Tibial artery (tissue), 4 donors: ENCODE results near the gene DYRK3.

Experiments used
- DNase-seq, 2 donors: peaks; one replicate each; pipeline ENCODE4 v3.0.0-alpha.2; 2019
- H3K27ac ChIP-seq, 2 donors: fragments of 200-600 bp; sonication (generic) in 1 of 2; 1 replicate in 1 of 2; 2 replicates in 1 of 2; pipeline ENCODE4 v1.5.1; 2018 to 2019; ENCODE audit warnings: mild to moderate bottlenecking in 1 of 2
- H3K27me3 ChIP-seq, 2 donors: fragments of 200-600 bp; sonication (generic) in 1 of 2; one replicate each; pipeline versions ENCODE4 v1.5.1 to v1.6.0; 2016 to 2019
- H3K36me3 ChIP-seq, 3 donors: fragments of 200-600 bp; sonication (generic) in 2 of 3; one replicate each; pipeline ENCODE4 v1.5.1; 2016 to 2019; ENCODE audit warnings: mild to moderate bottlenecking in 2 of 3
- H3K4me1 ChIP-seq, 4 donors: fragments of 200-600 bp; sonication (generic) in 2 of 4; 1 replicate in 3 of 4; 2 replicates in 1 of 4; pipeline ENCODE4 v1.5.1; 2016 to 2019
- H3K4me3 ChIP-seq, 2 donors: fragments of 200-600 bp; sonication (generic) in 1 of 2; 1 replicate in 1 of 2; 2 replicates in 1 of 2; pipeline ENCODE4 v1.5.1; 2018 to 2019; ENCODE audit warnings: mild to moderate bottlenecking in 2 of 2
- H3K9me3 ChIP-seq, 3 donors: fragments of 200-600 bp; sonication (generic) in 1 of 3; one replicate each; pipeline ENCODE4 v1.5.1; 2016 to 2019
- CTCF ChIP-seq, 2 experiments: fragments of 200-600 bp in 1 of 2; fragments of 450-650 bp in 1 of 2; IDR thresholded peaks; one replicate each; pipeline ENCODE4 v1.5.1; 2017 to 2019; ENCODE audit warnings: antibody characterized with exemption in 2 of 2, mild to moderate bottlenecking in 1 of 2, moderate library complexity in 1 of 2
- intact Hi-C: fragments of 100-400 bp; cut with DNase I; formaldehyde crosslinking; loops from one replicate; pipeline ENCODE4 v1.15.0; 2023; ENCODE audit warnings: low total_unique reads

Gene DYRK3

GRCh38 chr1:206635080-206635977, at the start of gene DYRK3:
DYRK3 (plus strand) TSS chr1:206635536; CDS start chr1:206635704, 168 bp downstream.
- DNase-seq = peak; percentile 92 to 96
- H3K27me3 ChIP-seq = no peaks in the 10 kb centered on the region
- peak within 1 kb of the TSS; percentile 87 to 90 for H3K27ac ChIP-seq
- H3K4me1 ChIP-seq = peaks cover 0 to 27% (median 12%) of the 10 kb centered on the region in 4 donors
- H3K9me3 ChIP-seq = no peaks in the 10 kb centered on the region
- TF ChIP-seq CTCF (IDR thresholded peaks at IDR 0.05) = peak in 1 of 2 experiments; percentile 10
- intact Hi-C loops = loop anchor here (2.0 to 10.0 kb wide), 2 partner anchors 29 to 169 kb away; no protein-coding TSS in a partner anchor
- H3K36me3 ChIP-seq = no peaks in the 10 kb centered on the region
- peak within 1 kb of the TSS; percentile 98 to 99 for H3K4me3 ChIP-seq

DNA sequence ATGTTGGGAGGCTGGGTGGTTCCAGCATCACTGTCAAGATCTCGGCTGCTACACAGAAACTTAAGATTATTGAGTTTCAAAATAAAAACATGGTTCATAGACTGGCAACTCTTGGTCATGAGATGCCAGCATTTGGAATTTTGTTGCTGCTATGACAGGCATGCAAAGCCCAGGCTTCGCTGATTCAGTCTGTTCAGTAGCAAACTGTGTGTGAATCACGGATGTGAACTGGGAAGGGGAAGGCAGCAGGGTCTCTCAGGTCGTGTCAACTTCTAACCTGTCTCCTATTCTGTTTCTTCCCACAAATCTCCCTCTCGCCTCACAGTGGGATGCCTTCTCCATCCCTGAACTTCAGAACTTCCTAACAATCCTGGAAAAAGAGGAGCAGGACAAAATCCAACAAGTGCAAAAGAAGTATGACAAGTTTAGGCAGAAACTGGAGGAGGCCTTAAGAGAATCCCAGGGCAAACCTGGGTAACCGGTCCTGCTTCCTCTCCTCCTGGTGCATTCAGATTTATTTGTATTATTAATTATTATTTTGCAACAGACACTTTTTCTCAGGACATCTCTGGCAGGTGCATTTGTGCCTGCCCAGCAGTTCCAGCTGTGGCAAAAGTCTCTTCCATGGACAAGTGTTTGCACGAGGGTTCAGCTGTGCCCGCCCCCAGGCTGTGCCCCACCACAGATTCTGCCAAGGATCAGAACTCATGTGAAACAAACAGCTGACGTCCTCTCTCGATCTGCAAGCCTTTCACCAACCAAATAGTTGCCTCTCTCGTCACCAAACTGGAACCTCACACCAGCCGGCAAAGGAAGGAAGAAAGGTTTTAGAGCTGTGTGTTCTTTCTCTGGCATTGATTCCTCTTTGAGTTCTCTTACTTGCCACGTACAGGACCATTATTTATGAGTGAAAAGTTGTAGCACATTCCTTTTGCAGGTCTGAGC, 48.6 kb upstream of the DYRK3 start:
- Histone ChIP-seq H3K4me1 (peaks cover 0 to 9% (median 4%) of the 10 kb centered on the region in 4 donors), H3K27ac (no peak overlapping the region), H3K36me3 (peaks cover 24 to 76% (median 54%) of the 10 kb centered on the region in 3 donors), H3K27me3 (no peaks in the 10 kb centered on the region), H3K4me3 (no peak overlapping the region), H3K9me3 (no peaks in the 10 kb centered on the region)
- DNase-seq = no peak
- intact Hi-C loops = no loop called here
- no peak for TF ChIP-seq CTCF (IDR thresholded peaks at IDR 0.05)

- no peak for TF ChIP-seq CTCF (IDR thresholded peaks at IDR 0.05)
- H3K36me3 ChIP-seq = peaks cover 35 to 88% (median 65%) of the 10 kb centered on the region in 3 donors
- H3K4me1 ChIP-seq = peaks cover 0 to 9% (median 4%) of the 10 kb centered on the region in 4 donors
- no peak for DNase-seq
- no peaks in the 10 kb centered on the region for H3K27me3 ChIP-seq
- H3K27ac ChIP-seq = no peak overlapping the region
- intact Hi-C loops = no loop called here
- no peaks in the 10 kb centered on the region for H3K9me3 ChIP-seq
- H3K4me3 ChIP-seq = no peak overlapping the region
Observed at GRCh38 chr1:206587904-206588303, 47.4 kb upstream of the DYRK3 start.

DNA sequence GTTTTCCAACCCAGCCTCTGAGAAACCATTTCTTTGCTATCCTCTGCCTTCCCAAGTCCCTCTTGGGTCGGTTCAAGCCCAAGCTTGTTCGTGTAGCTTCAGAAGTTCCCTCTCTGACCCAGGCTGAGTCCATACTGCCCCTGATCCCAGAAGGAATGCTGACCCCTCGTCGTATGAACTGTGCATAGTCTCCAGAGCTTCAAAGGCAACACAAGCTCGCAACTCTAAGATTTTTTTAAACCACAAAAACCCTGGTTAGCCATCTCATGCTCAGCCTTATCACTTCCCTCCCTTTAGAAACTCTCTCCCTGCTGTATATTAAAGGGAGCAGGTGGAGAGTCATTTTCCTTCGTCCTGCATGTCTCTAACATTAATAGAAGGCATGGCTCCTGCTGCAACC, 46.8 kb upstream of the DYRK3 start:
- Histone ChIP-seq H3K36me3 (peaks cover 35 to 93% (median 71%) of the 10 kb centered on the region in 3 donors), H3K4me1 (peaks cover 0 to 8% (median 3%) of the 10 kb centered on the region in 4 donors), H3K27ac (peak overlapping the region; percentile 18 to 34), H3K27me3 (no peaks in the 10 kb centered on the region), H3K9me3 (no peaks in the 10 kb centered on the region), H3K4me3 (no peak overlapping the region)
- DNase-seq = no peak
- intact Hi-C loops = no loop called here
- no peak for TF ChIP-seq CTCF (IDR thresholded peaks at IDR 0.05)

DNA sequence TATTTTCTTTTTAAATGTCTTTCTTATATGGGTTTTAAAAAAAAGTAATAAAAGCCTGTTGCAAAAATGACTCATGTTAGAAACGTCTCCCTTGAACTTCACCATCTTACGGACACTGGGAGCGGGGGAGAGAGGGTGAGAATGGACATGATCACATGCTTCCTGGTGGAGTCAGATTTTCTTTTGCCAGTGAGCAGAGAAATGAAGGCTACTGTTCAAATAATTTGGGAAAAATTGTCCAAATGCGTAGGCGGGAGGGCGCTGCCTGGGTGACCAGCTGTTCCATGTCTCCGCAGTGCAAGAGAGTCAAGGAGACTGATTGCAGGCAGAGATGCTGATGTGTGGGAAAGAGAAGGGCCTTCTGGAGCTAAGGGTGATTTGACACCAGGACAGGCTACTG, 46.1 kb upstream of the DYRK3 start:
- H3K4me3 ChIP-seq = no peak overlapping the region
- peaks cover 0 to 8% (median 2%) of the 10 kb centered on the region in 4 donors for H3K4me1 ChIP-seq
- peak overlapping the region; percentile 18 to 34 for H3K27ac ChIP-seq
- peaks cover 42 to 98% (median 74%) of the 10 kb centered on the region in 3 donors for H3K36me3 ChIP-seq
- intact Hi-C loops = no loop called here
- no peaks in the 10 kb centered on the region for H3K9me3 ChIP-seq
- TF ChIP-seq CTCF (IDR thresholded peaks at IDR 0.05) = no peak
- DNase-seq = no peak
- no peaks in the 10 kb centered on the region for H3K27me3 ChIP-seq
